Stimulated activated CD8-positive, alpha-beta memory T cell treated with anti-CD3 and anti-CD28 coated beads, Interleukin-12 subunit alpha, Interleukin-12 subunit beta, amount 100 ng/mL, for 1 hour (primary cell): ENCODE results near the gene HSPA12A.

Source experiments
- DNase-seq: peaks from one replicate; pipeline ENCODE4 v3.0.0-alpha.2; 2020; ENCODE audit warnings: low read depth

The HSPA12A gene

DNA sequence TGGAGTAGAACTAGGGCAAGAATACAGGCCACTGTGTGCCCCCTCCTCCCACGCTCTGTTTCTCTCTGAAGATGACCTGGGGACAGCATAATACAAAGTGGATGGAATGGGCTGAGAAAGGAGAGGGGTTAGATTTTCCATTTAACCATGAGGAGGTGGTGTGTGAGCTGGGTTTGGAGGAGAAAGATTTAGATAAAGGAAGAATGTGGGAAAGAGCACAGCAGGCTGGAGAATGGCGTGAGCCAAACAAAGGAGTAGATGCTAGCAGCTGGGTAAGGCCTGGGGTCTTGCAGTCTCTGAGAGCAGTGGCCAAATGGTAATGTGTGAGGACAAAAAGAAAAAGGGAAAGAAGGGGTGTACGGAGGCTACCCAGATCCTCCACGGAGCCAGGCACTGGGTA is 113.0 kb downstream of the HSPA12A start:
- DNase-seq, result no peak

- no peak for DNase-seq
These were observed 114.9 kb downstream of the HSPA12A start for GRCh38 chr10:116627386-116627933.

DNA sequence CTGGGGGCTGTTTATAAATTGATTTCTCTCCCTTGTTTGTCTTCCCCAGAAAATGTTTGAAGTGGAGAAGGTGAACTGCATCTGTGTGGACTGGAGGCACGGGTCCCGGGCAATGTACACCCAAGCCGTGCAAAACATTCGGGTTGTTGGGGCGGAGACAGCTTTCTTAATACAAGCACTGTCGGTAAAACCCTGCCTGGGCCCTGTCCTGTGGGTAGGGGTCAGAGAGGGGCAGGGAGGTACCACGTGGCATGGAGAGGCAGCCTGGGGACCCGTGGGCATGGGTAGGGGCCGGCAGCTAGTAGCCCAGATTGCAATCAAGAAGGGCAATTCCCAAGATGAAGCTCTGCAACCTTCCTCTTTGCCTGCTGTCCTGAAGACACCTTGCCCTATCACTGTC is 115.6 kb downstream of the HSPA12A start:
- DNase-seq, result no peak

DNA sequence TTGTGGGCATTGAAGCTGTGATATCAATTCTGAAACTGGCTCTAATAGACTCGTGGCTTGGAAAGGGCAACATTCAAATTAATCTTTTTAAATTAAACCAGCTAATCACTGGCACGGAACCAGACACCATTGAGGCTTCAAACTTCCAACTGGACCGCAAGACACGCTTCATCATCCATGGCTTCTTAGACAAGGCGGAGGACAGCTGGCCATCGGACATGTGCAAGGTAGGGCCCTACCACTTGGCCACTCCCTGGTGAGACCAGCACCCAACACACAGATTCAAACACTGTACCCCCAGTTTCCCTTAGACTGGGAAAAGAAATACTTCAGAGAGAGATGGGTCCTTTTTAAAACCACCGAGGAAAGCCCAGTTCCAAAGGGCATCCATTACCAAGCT is 116.5 kb downstream of the HSPA12A start:
- DNase-seq, result no peak

DNA sequence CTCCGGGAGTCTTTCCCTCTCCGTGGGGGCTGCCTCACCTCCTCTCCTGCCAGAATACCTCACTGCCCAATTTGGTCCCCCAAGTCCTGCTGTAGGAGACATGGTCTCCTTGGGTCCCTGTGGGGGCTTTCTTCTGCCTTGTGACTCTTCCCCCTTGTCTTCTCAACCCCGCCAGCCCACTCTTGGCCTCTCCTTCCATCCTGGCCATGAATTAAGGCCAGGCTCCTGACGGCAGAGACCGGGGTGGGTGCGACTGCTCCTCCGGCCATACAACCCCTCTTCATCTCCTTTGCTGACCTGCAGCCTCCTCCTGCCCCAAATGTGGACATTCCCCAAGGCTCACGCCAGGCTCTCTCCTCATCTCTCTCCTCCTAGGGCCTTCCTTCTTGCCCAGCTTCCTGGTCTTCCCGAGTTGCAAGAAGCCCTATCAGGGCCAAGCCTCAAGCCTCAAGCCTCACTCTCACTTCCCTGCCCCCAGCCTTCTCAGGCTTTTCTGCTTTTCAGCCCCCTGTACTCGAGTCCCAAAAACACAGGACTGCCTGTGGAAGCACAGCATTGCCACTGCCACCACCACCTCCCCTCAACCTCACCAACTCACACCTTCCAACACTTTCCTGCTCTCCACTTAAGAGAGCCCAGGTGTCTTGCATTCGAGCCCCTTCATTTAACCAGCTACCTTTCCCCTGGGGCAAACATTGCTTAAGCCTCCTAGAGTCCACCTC is 120.3 kb downstream of the HSPA12A start:
- DNase-seq, result no peak

- no peak for DNase-seq
These were observed 120.9 kb downstream of the HSPA12A start for GRCh38 chr10:116621476-116621875.
